ENCODE measurements around the gene ABCG1. TPM values are rescaled to one million over a fixed set of nuclear protein-coding genes. Genes with fewer than 3 reads are reported as not detected.

Gene ABCG1
- total RNA-seq, 1 donor from 2014 or later: 1.6 TPM

DNA sequence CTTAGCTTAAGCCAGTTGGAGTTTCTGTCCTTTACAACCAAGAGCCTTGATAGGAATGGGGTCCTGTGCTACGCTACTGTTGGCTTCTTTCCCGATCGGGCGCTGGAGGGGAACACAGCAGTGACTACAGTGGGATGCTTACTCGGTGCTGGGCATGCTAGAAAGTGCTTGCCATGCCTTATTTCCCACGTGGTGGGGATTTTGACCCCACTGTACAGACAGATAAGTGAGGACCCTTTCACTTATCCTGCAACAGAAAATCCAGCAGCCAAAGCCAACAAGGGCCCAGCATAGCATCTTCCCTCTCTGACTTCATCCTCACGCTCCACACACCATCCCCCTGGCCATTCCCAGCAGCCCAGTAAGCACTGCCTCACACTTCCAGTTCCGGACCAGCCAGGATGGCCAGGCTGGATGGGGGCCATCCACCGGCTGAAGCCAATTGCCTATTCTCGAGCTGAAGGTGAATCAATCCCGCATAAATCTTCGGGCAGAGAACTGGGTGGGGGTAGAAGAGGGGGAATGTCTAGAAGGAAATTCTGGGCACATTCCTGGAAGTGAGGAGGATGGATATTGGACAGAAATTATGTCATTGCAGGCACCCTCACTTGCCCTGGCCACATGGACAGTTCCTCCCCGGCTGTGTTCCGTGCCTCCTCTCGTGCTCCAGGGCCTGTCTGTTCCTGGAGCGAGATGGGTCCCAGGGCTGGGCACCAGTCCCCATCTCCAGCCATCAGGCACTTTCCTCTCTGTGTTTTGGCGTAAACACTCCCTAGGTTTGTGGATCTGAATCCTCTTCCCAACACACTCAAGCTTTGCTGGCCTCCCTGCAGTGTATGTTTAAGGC, 2.0 kb upstream of the ABCG1 start:
- Mint-ChIP-seq H3K4me1 (ENCODE audit: low read depth) (peaks cover 12% of the 10 kb centered on the region), H3K27ac (ENCODE audit: unreplicated experiment) (no peak overlapping the region), H3K36me3 (ENCODE audit: low read depth) (no peaks in the 10 kb centered on the region), H3K27me3 (ENCODE audit: low read depth) (peaks cover 22% of the 10 kb centered on the region), H3K4me3 (ENCODE audit: unreplicated experiment) (no peak overlapping the region), H3K9me3 (ENCODE audit: low read depth) (peaks cover 6% of the 10 kb centered on the region)
- no peak for DNase-seq (ENCODE audit: low spot score)
- TF ChIP-seq, protein P1, sequence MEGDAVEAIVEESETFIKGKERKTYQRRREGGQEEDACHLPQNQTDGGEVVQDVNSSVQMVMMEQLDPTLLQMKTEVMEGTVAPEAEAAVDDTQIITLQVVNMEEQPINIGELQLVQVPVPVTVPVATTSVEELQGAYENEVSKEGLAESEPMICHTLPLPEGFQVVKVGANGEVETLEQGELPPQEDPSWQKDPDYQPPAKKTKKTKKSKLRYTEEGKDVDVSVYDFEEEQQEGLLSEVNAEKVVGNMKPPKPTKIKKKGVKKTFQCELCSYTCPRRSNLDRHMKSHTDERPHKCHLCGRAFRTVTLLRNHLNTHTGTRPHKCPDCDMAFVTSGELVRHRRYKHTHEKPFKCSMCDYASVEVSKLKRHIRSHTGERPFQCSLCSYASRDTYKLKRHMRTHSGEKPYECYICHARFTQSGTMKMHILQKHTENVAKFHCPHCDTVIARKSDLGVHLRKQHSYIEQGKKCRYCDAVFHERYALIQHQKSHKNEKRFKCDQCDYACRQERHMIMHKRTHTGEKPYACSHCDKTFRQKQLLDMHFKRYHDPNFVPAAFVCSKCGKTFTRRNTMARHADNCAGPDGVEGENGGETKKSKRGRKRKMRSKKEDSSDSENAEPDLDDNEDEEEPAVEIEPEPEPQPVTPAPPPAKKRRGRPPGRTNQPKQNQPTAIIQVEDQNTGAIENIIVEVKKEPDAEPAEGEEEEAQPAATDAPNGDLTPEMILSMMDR (IDR thresholded peaks at IDR 0.05): no peak

DNA sequence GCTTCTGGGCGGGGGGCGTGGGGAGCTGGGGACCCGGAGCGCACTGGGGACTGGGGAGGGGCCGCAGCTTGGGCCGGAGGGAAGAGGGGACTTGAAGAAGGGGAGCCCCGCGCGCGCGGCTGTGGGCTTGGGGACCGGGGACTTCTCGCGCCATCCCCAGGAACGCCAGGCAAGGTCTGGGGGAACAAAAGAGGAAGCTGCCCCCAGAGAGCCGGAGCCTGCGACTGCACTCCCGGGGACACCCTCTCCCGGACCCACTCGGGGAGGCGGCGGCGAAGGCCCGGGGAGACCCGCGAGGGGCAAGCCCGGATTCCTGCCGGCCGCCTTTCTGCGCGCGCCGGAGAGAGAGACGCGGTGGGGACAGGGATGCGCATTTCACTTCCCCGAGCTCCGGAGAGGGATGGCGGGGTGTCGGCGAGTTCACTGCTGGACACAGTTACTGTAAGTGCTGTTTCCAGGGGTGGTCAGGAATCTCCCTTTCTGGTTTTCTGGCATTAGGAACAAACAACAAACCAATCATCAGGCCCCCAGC, 732 bp downstream of the ABCG1 start:
- no peak for DNase-seq (ENCODE audit: low spot score)
- Mint-ChIP-seq H3K36me3 (ENCODE audit: low read depth) (no peaks in the 10 kb centered on the region), H3K27me3 (ENCODE audit: low read depth) (peaks cover 28% of the 10 kb centered on the region), H3K4me1 (ENCODE audit: low read depth) (peaks cover 12% of the 10 kb centered on the region), H3K27ac (ENCODE audit: unreplicated experiment) (no peak overlapping the region), H3K4me3 (ENCODE audit: unreplicated experiment) (peak overlapping the region; percentile 80), H3K9me3 (ENCODE audit: low read depth) (peaks cover 2% of the 10 kb centered on the region)
- TF ChIP-seq, protein P1 (IDR thresholded peaks at IDR 0.05): no peak

DNA sequence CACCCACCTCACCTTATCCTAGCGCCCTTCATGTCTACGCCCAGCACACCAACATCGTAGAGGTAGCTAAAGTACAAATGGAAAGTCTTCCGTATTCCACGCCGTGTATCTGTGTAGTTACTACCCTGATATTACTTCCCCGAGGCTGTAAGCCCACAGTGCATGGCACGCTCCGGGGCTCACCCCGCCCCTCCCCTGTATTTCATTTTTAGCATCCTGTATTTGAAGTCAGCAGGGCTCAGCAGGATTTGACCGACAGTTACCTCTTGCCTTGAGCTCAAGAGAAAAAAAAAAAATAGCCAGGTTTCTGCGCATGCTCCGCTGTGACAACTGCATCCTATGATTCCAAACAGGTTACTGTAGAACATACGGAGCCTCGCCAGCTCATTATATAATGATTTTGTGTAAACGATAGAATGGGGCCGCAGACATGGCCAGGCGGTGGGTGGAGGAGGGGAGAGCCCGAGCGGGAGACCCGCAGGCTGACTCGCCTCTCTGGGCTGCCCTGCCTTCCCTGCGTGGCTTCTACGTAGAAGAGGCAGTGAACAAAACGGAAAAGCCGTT, 1.3 kb downstream of the ABCG1 start:
- TF ChIP-seq, protein P1 (IDR thresholded peaks at IDR 0.05): no peak
- Mint-ChIP-seq H3K27ac (ENCODE audit: unreplicated experiment) (no peak overlapping the region), H3K9me3 (ENCODE audit: low read depth) (peaks cover 2% of the 10 kb centered on the region), H3K4me1 (ENCODE audit: low read depth) (peaks cover 12% of the 10 kb centered on the region), H3K27me3 (ENCODE audit: low read depth) (peaks cover 28% of the 10 kb centered on the region), H3K4me3 (ENCODE audit: unreplicated experiment) (peak overlapping the region; percentile 80), H3K36me3 (ENCODE audit: low read depth) (no peaks in the 10 kb centered on the region)
- no peak for DNase-seq (ENCODE audit: low spot score)

DNA sequence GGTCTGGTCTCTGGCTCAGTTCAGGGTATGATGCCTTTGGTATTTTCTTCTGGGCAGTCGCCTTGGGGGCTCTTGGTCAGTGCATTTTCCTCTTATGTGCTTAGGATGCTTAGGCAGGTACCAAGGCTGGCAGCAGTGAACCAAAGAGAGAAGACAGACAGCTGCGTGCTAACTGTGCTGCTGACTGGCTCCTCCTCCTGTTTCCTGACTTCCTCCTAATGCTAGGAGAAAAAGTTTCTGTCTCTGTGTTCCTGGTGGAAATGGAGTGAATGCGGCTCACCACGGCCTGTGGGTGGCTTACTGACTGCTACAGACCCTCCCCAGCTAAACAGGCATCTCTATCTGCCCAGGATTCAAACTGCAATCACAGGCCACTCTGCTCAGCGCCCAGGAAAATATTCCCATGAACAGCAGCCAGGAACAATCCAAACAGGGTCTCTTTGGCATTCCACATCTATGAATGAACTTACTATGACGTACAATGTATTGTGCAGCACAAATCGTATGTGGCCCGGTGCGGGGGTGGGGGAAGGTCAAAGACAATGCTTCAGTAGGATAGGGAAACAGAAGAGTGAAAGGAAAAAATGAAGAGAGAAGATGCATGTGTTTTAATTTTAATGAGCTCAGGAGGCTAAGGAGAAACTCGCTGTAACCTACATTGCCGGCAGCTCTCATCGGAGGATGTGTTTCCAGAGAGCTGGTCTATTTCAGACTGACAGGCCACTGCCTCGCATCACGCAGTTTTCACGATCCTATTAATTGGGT, 2.8 kb downstream of the ABCG1 start:
- DNase-seq (ENCODE audit: low spot score): no peak
- no peaks in the 10 kb centered on the region for H3K9me3 Mint-ChIP-seq (ENCODE audit: low read depth)
- peaks cover 34% of the 10 kb centered on the region for H3K27me3 Mint-ChIP-seq (ENCODE audit: low read depth)
- H3K4me1 Mint-ChIP-seq (ENCODE audit: low read depth): peaks cover 12% of the 10 kb centered on the region
- no peak overlapping the region for H3K27ac Mint-ChIP-seq (ENCODE audit: unreplicated experiment)
- no peak overlapping the region for H3K4me3 Mint-ChIP-seq (ENCODE audit: unreplicated experiment)
- no peaks in the 10 kb centered on the region for H3K36me3 Mint-ChIP-seq (ENCODE audit: low read depth)
- TF ChIP-seq, protein P1 (IDR thresholded peaks at IDR 0.05): no peak

DNA sequence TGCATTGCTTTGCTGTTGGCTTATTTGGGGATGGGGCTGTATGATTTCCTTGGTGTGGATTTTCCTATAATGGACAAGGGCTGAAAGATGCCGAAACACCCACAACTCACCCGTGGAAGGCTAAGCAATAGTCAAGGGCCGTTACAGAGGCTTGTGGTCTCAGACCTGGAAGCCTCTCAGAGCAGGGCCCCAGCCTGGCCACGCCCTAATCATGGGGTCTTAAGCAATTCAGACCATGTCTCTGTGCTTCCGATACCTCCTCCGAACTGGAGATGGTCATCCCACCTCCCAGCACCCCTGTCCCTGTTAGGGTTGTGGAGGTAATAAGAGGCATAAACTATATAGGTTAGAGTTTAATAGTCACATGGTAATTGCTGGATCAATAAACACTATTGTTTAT, 3.4 kb downstream of the ABCG1 start:
- no peaks in the 10 kb centered on the region for H3K9me3 Mint-ChIP-seq (ENCODE audit: low read depth)
- TF ChIP-seq, protein P1 (IDR thresholded peaks at IDR 0.05): no peak
- peaks cover 34% of the 10 kb centered on the region for H3K27me3 Mint-ChIP-seq (ENCODE audit: low read depth)
- H3K4me1 Mint-ChIP-seq (ENCODE audit: low read depth): peaks cover 13% of the 10 kb centered on the region
- no peaks in the 10 kb centered on the region for H3K36me3 Mint-ChIP-seq (ENCODE audit: low read depth)
- no peak for DNase-seq (ENCODE audit: low spot score)
- H3K27ac Mint-ChIP-seq (ENCODE audit: unreplicated experiment): no peak overlapping the region
- no peak overlapping the region for H3K4me3 Mint-ChIP-seq (ENCODE audit: unreplicated experiment)

Data from chondrocyte (in vitro differentiated cells).